ENCODE results near the gene EIF4ENIF1.

Gene EIF4ENIF1

DNA sequence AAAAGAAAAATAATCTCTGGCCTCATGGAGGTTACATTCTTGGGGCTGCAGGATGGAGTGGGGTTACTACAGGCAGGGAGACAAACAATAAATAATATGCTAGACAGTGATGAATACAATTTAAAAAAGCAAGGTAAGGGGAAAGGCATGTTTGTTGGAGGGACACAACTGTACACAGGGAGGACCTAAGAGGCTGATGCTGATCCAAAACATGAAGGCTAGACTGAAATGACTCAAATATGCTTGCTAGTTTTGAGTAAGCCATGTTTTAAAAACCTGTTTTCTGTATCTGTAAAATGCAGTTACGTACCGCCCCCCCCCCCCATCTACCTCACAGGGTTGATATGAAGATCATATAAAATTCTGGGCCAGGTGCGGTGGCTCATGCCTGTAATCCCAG lies 44.0 kb downstream of the EIF4ENIF1 start:
- no peak for TF ChIP-seq CTCF (IDR thresholded peaks at IDR 0.05; ENCODE audit: low read depth, low read length, missing control alignments)
- no peak for DNase-seq (ENCODE audit: extremely low read depth, low read depth)
- H3K4me3 ChIP-seq (replicated peaks; ENCODE audit: low read depth, low read length): no peak overlapping the region

DNA sequence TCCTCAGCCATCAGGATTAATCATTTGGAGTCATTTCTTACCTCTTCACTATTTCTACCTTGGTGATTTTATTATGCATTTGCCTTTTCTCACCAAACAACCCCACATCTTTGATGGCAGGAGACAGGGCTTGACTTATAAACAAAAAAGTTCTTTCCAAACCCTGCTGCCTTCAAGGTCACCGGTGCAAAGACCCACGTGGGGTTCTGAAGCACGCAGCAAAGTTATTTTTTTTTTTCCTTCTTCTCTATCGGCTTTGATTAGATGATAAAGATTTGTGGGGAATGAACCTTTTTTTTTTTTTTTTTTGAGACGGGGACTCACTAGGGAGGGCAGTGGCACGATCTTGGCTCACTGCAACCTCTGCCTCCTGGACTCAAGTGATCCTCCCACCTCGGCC lies 46.1 kb downstream of the EIF4ENIF1 start:
- no peak for DNase-seq (ENCODE audit: extremely low read depth, low read depth)
- no peak for TF ChIP-seq CTCF (IDR thresholded peaks at IDR 0.05; ENCODE audit: low read depth, low read length, missing control alignments)
- H3K4me3 ChIP-seq (replicated peaks; ENCODE audit: low read depth, low read length): no peak overlapping the region

DNA sequence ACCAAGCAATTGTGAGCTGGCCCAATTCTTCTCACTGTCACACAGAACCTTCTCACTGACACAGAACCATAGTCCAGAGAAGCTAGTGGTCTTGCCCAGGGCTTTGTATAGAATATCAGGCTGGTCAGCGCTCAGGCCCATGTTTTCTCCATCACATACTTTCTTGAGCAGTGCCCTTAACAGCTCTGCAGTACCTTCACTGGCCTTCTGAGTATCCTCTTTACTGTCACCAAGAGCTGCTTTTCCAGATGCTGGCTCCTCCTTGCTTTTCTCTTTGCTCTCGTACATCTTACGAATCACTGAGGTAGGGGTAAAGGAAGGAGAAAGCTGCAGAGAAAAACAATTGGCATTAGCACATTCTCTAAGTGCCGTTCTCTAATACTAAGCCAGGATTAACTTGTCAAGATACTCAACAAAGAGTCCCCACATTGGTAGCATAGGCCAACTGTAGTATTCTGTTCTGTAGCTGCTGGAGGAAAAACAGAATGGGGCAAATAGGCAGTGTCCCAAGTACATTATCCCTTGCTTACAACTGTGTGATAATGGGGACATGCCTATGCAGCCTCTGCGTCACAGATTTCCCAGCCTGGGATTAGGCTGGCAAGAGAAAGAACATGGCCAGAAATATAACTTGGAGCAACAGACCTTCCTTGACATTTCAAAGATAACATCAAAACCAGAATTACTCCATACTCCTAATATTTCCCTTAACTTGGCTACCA lies 46.7 kb downstream of the EIF4ENIF1 start:
- H3K4me3 ChIP-seq (replicated peaks; ENCODE audit: low read depth, low read length): no peak overlapping the region

GRCh38 chr22:31441652-31442051 lies 48.0 kb downstream of the EIF4ENIF1 start:
- TF ChIP-seq CTCF (IDR thresholded peaks at IDR 0.05; ENCODE audit: low read depth, low read length, missing control alignments): no peak
- H3K4me3 ChIP-seq (replicated peaks; ENCODE audit: low read depth, low read length): no peak overlapping the region
- DNase-seq (ENCODE audit: extremely low read depth, low read depth): no peak

More for the DNA sequence above, 46.7 kb downstream of the EIF4ENIF1 start:
- no peak for DNase-seq (ENCODE audit: extremely low read depth, low read depth)
- TF ChIP-seq CTCF (IDR thresholded peaks at IDR 0.05; ENCODE audit: low read depth, low read length, missing control alignments): no peak

- no peak for TF ChIP-seq CTCF (IDR thresholded peaks at IDR 0.05; ENCODE audit: low read depth, low read length, missing control alignments)
- H3K4me3 ChIP-seq (replicated peaks; ENCODE audit: low read depth, low read length): no peak overlapping the region
- DNase-seq (ENCODE audit: extremely low read depth, low read depth): no peak
Observed at GRCh38 chr22:31440681-31441080, 49.0 kb downstream of the EIF4ENIF1 start.

DNA sequence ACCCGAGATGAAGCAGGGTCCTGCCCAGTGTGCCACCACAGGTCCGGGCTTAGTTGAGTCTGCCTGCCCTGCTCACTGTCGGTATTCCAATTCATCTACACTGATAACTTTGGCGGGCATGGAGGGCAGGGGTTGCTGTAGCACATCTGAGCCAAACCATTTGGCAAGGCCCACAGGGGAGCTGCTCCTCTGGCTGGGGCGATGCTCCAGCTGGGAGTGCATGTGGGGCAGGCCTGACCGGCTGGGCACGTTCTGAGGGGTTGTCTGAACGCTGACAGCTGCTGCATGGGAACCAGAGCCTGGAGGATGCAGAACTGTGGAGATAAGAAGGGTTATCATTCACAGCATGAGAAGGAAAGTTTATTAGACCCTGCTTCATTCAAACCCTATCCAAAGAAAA lies 49.8 kb downstream of the EIF4ENIF1 start:
- TF ChIP-seq CTCF (IDR thresholded peaks at IDR 0.05; ENCODE audit: low read depth, low read length, missing control alignments): no peak
- no peak overlapping the region for H3K4me3 ChIP-seq (replicated peaks; ENCODE audit: low read depth, low read length)
- no peak for DNase-seq (ENCODE audit: extremely low read depth, low read depth)

- TF ChIP-seq CTCF (IDR thresholded peaks at IDR 0.05; ENCODE audit: low read depth, low read length, missing control alignments): no peak
- DNase-seq (ENCODE audit: extremely low read depth, low read depth): no peak
- H3K4me3 ChIP-seq (replicated peaks; ENCODE audit: low read depth, low read length): no peak overlapping the region
Observed at GRCh38 chr22:31436132-31436531, 53.5 kb downstream of the EIF4ENIF1 start.
